Bronchial epithelial cell (primary cell): ENCODE measurements around the gene KIAA1671. TPM values are rescaled to one million over a fixed set of nuclear protein-coding genes. Genes with fewer than 3 reads are reported as not detected.
"Not testable (repeated sequence)": the region's sequence is repeated elsewhere in the genome, so short reads cannot be mapped to it uniquely, and the experiment has no call there.

Source experiments
- DNase-seq: peaks from one replicate; pipeline ENCODE4 v3.0.0-alpha.2; 2010; ENCODE audit warnings: low read depth
- FAIRE-seq: peaks from 2 replicates; lab custom pipeline; 2011; peaks lifted over from hg19 to GRCh38; lab: Jason Lieb, UNC
- H3K27me3 ChIP-seq: 2 replicates; pipeline ENCODE4 v1.5.1; 2011; ENCODE audit warnings: low read length; ENCODE audit not compliant: control insufficient read depth, insufficient read depth
- H3K36me3 ChIP-seq: 2 replicates; pipeline ENCODE4 v1.5.1; 2011; ENCODE audit warnings: low read length; ENCODE audit not compliant: control insufficient read depth, insufficient read depth
- H3K4me3 ChIP-seq: 2 replicates; pipeline ENCODE4 v1.5.1; 2011; ENCODE audit warnings: mild to moderate bottlenecking, low read depth, low read length, control low read depth
- total RNA-seq: library from RNA; depleted of rRNA; stranded (reverse); fragments of >200 nt; gene quantifications from 2 replicates; pipeline ENCODE4 v1.2.1, GENCODE V29; 2014
- TF ChIP-seq, protein P1 (sequence below): IDR thresholded peaks from 2 replicates; pipeline ENCODE4 v1.5.1; 2011; ENCODE audit warnings: mild to moderate bottlenecking, moderate library complexity, low read length, control low read depth, inconsistent platforms; ENCODE audit not compliant: insufficient read depth, severe bottlenecking

The KIAA1671 gene
- total RNA-seq, 1 donor from 2014 or later = 14.7 TPM

DNA sequence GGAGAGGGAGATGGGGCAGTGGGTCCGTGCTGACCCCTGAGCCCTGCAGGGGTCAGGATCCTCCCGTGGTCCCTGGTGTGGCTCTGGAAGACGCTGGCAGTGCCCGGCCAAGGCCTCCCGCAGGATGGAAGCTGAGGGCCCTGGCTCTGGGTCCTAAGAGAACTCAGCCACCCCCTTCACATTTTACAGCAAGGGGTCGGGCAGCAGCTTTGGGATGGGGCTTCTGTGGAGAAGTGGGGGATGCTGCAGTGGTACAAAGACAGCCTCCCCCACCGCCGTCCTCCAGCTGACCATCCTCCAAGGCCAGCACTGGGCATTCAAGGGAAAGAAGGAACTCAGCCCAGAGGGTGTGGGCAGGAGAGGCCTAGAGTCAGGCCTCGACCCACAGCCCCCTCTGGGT, 225.4 kb downstream of the KIAA1671 start:
- no peaks in the 10 kb centered on the region for H3K27me3 ChIP-seq
- DNase-seq (no peak), FAIRE-seq (no peak)
- H3K4me3 ChIP-seq = no peak overlapping the region
- H3K36me3 ChIP-seq = peaks cover 28% of the 10 kb centered on the region
- TF ChIP-seq, protein P1, sequence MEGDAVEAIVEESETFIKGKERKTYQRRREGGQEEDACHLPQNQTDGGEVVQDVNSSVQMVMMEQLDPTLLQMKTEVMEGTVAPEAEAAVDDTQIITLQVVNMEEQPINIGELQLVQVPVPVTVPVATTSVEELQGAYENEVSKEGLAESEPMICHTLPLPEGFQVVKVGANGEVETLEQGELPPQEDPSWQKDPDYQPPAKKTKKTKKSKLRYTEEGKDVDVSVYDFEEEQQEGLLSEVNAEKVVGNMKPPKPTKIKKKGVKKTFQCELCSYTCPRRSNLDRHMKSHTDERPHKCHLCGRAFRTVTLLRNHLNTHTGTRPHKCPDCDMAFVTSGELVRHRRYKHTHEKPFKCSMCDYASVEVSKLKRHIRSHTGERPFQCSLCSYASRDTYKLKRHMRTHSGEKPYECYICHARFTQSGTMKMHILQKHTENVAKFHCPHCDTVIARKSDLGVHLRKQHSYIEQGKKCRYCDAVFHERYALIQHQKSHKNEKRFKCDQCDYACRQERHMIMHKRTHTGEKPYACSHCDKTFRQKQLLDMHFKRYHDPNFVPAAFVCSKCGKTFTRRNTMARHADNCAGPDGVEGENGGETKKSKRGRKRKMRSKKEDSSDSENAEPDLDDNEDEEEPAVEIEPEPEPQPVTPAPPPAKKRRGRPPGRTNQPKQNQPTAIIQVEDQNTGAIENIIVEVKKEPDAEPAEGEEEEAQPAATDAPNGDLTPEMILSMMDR = no peak

DNA sequence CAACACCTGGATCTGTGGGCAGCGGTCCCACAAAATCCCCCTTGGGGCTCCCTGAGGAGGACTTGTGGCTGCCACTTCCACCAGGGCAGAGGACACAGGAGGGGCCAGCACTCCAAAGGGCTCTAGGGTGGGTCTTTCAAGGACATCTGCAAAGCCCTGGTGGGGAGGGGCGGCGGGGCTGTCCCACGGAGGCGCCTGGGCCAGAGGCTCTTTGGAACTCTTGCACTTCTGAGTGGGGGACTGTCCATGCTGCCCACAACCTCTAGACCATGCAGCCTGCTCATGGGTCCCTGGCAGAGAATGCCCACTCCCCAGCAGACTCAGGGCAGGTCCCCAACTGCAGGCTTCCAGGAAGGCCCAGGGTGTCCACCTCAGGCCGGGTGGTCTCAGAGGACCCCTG, 225.8 kb downstream of the KIAA1671 start:
- not testable (repeated sequence) for FAIRE-seq, H3K4me3 ChIP-seq, DNase-seq, H3K27me3 ChIP-seq
- H3K36me3 ChIP-seq = peaks cover 27% of the 10 kb centered on the region

DNA sequence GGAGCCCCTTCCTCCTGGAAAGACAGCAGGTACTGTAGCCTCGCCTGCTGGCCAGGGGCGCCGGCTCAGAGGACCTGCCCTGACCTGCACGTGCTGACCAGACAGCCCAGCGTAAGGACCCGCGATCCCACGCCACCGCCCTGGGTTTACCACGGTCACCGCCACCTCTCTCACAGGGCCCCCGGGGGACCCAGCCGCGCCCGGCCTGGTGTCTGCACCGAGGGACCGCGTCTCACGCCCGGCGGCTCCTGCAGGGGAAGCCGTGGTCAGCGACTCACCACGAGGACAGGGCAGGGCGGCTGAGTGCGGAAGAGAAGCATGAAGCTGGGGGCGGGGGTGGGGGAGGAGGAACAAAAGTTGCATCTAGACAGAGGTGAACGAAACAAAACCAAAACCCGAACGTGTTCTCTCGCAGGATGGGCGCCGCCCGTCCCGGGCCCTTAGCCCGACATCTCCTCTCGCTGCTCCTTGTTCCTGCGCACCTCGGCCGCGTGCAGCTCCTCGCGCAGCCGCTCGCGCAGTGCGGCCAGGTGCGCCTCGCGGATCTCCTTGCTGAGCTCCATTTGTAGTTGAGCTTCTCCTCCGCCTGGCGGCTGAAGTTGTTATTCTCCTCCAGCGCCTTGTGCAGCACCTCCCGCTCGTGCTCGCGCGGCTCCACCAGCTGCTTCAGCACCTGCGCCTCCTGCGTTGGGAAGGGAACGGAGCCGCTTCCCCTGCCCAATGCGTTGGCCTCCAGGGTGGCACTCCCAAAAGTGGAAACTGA, 226.5 kb downstream of the KIAA1671 start:
- FAIRE-seq, H3K27me3 ChIP-seq, DNase-seq: not testable (repeated sequence)
- peak overlapping the region; percentile 16 for H3K4me3 ChIP-seq
- H3K36me3 ChIP-seq = peaks cover 27% of the 10 kb centered on the region

DNA sequence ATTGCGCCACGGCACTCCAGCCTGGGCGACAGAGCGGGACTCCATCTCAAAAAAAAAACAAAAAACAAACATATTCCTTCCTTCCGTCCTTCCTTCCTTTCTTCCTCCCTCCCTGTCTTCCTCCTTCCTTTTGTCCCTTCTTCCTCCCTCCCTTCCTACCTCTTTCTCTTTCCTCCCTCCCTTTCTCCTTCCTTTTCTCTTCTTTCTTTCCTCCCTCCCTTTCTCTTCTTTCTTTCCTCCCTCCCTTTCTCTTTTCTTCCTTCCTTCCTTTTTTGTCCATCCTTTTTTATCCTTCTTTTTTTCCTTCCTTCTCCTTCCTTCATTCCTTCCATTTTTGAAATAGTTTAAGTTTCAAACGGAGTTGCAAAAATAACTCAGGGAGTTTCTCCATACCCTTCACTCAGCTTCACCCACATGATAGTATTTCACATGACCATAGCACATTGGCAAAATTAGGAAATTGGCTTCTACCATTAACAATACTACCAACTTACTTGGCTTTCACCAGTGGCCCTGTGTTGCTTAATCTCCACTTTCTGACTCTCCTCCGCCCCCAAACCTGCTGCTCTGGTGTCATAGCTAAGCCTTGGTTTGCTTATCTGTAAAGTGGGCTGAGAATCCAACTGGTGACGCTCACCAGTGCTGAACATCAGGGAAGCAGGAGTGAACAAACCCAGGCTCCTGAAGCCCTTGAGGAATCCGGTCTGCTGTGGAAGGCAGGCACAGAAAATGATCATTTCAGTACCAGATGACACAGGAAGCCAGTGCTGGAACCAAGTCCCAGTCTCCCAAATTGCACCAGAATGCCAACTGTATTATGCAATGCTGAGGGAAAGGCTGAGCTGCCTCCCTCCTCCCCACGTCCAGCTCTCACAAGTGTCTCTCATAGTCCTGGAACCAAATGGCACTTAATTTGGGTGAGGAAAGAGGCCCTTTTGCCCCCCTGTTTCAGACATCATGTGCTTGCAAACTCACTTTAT, 229.9 kb downstream of the KIAA1671 start:
- TF ChIP-seq, protein P1 = no peak
- peak; percentile 28 for FAIRE-seq
- no peaks in the 10 kb centered on the region for H3K27me3 ChIP-seq
- DNase-seq = no peak
- no peak overlapping the region for H3K4me3 ChIP-seq
- peaks cover 36% of the 10 kb centered on the region for H3K36me3 ChIP-seq

DNA sequence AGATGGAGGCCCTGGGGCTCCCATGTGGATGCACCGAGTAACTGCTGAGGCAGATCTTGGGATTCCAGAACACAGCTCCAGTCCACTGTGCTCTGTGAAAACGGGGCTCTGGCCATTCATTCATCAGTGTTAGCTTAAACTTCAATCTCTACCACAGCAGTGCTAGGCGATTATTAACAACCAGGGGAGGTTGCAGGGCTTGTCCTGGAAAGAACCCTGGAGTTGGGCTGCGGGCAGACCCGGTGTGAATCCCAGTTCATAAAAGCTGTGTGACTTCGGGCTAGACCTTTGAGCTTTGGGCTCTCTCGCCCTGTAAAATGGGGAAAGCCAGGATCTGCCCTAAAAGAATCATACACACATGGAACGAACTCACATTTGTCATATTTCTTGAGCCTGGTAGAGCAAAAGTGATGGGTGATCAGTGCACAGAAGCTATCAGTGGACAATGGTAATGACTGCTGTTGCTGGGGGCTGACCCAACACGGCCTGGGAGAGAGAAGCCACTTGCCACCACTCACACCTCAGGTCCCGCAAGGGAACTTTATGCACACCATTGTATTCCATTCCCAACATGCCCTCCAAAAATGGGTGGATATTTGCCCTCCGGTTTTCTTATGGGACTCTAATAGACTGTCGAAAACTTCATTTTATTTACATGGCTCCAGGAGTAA, 231.6 kb downstream of the KIAA1671 start:
- H3K27me3 ChIP-seq = no peaks in the 10 kb centered on the region
- TF ChIP-seq, protein P1 = no peak
- FAIRE-seq (no peak), DNase-seq (no peak)
- H3K36me3 ChIP-seq = peaks cover 30% of the 10 kb centered on the region
- H3K4me3 ChIP-seq = no peak overlapping the region

DNA sequence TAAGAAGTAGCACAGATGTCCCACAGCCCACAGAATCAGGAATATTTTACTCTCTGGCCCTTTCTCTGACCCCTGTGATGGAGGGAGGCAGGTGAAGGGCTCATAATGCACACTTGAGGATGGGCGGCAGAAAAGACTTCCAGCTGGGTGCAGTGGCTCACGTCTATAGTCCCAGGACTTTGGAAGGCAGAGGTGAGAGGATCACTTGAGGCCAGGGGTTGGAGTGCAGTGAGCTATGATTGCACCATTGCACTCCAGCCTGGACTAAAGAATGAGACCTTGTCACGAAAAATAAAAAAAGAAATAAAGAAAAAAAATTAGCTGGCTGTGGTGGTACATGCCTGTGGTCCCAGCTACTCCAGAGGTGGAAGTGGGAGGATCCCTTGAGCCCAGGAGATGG, 233.6 kb downstream of the KIAA1671 start:
- Histone ChIP-seq H3K36me3 (peaks cover 32% of the 10 kb centered on the region), H3K27me3 (no peaks in the 10 kb centered on the region), H3K4me3 (no peak overlapping the region)
- no peak for FAIRE-seq
- TF ChIP-seq, protein P1 = no peak
- no peak for DNase-seq
